ENCODE measurements around the gene ABI1. TPM values are rescaled to one million over a fixed set of nuclear protein-coding genes. Genes with fewer than 3 reads are reported as not detected.
A peak's percentile ranks its signal among the peaks of the same experiment; 100 is the strongest.

ABI1 gene
- total RNA-seq, 1 experiment from 2014 or later = 33.9 TPM

DNA sequence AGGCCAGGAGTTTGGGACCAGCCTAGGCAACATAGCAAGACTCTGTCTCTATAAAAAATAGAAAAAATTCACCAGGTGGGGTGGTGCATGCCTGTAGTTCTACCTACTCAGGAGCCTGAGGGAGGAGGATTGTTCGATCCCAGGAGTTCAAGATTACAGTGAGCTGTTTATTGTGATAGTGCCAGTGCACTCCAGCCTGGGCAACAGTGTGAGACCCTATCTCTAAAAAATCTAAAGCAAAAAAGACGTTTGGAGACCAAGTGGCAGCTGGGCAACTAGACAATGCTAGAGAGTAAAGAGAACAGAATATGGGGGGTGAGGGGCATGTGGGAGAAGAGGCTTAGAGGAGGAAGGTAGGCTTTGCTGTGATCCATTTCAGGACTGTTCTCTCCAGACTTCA, 161.8 kb downstream of the ABI1 start:
- H3K27me3 Mint-ChIP-seq (ENCODE audit: low read depth) = peaks cover 5% of the 10 kb centered on the region; the same call in 1 of the 2 replicates
- no peak overlapping the region for H3K27ac Mint-ChIP-seq
- peaks cover 11% of the 10 kb centered on the region for H3K4me1 Mint-ChIP-seq
- ChIA-PET POLR2A (no interaction called here), CTCF (no interaction called here)
- H3K4me3 Mint-ChIP-seq = peak overlapping the region; percentile 96
- DNase-seq (ENCODE audit: low spot score) (no peak), ATAC-seq (no peak)
- peaks cover 8% of the 10 kb centered on the region for H3K9me3 Mint-ChIP-seq
- peaks cover 30% of the 10 kb centered on the region for H3K36me3 Mint-ChIP-seq
- no peak for TF ChIP-seq NFYB (CRISPR knock-in tag; conservative IDR thresholded peaks at IDR 0.05; ENCODE audit: low read depth)
- TF ChIP-seq SOX15 (CRISPR knock-in tag; IDR thresholded peaks at IDR 0.05) = no peak
- TF ChIP-seq HMGA2 (CRISPR knock-in tag; IDR thresholded peaks at IDR 0.05) = no peak
- TF ChIP-seq ELF4 (CRISPR knock-in tag; IDR thresholded peaks at IDR 0.05; ENCODE audit: low read depth) = no peak
- TF ChIP-seq ZNF425 (CRISPR knock-in tag; conservative IDR thresholded peaks at IDR 0.05) = no peak
- TF ChIP-seq ZNF263 (CRISPR knock-in tag; IDR thresholded peaks at IDR 0.05; ENCODE audit: low read depth) = no peak
- TF ChIP-seq, protein P1, sequence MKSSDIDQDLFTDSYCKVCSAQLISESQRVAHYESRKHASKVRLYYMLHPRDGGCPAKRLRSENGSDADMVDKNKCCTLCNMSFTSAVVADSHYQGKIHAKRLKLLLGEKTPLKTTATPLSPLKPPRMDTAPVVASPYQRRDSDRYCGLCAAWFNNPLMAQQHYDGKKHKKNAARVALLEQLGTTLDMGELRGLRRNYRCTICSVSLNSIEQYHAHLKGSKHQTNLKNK (CRISPR knock-in tag; IDR thresholded peaks at IDR 0.05) = no peak
- TF ChIP-seq CTCF (IDR thresholded peaks at IDR 0.05) = no peak
- no peak for TF ChIP-seq JUN (CRISPR knock-in tag; IDR thresholded peaks at IDR 0.05)
- no peak for TF ChIP-seq CREM (CRISPR knock-in tag; IDR thresholded peaks at IDR 0.05)
- TF ChIP-seq GRHL2 (CRISPR knock-in tag; IDR thresholded peaks at IDR 0.05; ENCODE audit: insufficient replicate concordance, severe bottlenecking) = no peak
- TF ChIP-seq ZNF281 (CRISPR knock-in tag; IDR thresholded peaks at IDR 0.05) = no peak
- TF ChIP-seq ZNF671 (CRISPR knock-in tag; IDR thresholded peaks at IDR 0.05) = no peak
- TF ChIP-seq ZNF512 (CRISPR knock-in tag; IDR thresholded peaks at IDR 0.05; ENCODE audit: borderline replicate concordance) = no peak
- TF ChIP-seq SP1 (CRISPR knock-in tag; conservative IDR thresholded peaks at IDR 0.05) = no peak
- TF ChIP-seq RORB (CRISPR knock-in tag; IDR thresholded peaks at IDR 0.05) = no peak
- TF ChIP-seq ZNF138 (CRISPR knock-in tag; conservative IDR thresholded peaks at IDR 0.05) = no peak

DNA sequence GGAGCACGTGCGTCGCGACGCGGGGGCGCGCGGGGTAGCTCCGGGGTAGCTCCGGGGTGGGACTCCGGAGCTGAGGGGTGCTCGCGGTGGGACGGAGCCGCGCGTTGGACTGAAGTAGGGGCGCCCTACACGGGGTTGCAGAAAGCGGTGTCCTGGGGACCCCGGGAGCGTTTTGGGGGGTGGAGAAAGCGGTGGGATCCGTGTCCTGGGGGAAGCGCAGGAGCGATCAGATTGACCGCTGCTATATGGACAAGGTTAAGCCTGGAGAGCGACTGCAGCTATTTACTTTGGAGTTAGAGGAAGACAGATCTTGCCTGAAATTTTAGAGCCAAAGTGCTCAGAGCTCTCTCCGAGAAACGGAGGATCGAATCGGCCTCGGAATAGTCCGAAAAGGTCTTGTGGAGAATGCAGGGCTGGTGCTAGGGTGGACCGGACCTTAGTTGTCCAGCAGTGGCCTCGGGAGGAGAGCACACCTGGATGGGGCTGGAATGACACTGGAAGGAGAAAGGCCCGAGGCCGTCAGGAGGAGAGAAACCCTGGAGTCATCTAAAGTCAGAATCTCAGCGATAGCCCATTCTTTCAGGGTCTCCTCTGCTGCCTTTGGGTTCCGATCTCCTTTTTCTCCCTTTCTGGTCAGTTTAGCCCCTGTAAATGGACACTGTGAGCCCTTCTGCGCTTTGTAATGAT, 162.7 kb downstream of the ABI1 start:
- Mint-ChIP-seq H3K27ac (peak overlapping the region; percentile 93), H3K9me3 (peaks cover 8% of the 10 kb centered on the region), H3K36me3 (peaks cover 29% of the 10 kb centered on the region), H3K27me3 (ENCODE audit: low read depth) (peaks cover 5% of the 10 kb centered on the region; the same call in 1 of the 2 replicates), H3K4me1 (peaks cover 11% of the 10 kb centered on the region), H3K4me3 (peak overlapping the region; percentile 96)
- CTCF ChIA-PET = no interaction called here
- DNase-seq (ENCODE audit: low spot score) (no peak), ATAC-seq (peak; percentile 15)
- POLR2A ChIA-PET = no interaction called here
- TF ChIP-seq MAX (CRISPR knock-in tag; IDR thresholded peaks at IDR 0.05) = peak; percentile 85
- TF ChIP-seq, protein P2, sequence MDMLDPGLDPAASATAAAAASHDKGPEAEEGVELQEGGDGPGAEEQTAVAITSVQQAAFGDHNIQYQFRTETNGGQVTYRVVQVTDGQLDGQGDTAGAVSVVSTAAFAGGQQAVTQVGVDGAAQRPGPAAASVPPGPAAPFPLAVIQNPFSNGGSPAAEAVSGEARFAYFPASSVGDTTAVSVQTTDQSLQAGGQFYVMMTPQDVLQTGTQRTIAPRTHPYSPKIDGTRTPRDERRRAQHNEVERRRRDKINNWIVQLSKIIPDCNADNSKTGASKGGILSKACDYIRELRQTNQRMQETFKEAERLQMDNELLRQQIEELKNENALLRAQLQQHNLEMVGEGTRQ (CRISPR knock-in tag; IDR thresholded peaks at IDR 0.05) = no peak
- TF ChIP-seq FOXP1 (CRISPR knock-in tag; IDR thresholded peaks at IDR 0.05; ENCODE audit: borderline replicate concordance) = peak; percentile 5; the same call in 1 of the 2 replicates
